Measurements from ENCODE around the gene PCSK1. TPM values are rescaled to one million over a fixed set of nuclear protein-coding genes. Genes with fewer than 3 reads are reported as not detected.

Gene PCSK1
- total RNA-seq, 1 experiment from 2014 or later, result not detected

DNA sequence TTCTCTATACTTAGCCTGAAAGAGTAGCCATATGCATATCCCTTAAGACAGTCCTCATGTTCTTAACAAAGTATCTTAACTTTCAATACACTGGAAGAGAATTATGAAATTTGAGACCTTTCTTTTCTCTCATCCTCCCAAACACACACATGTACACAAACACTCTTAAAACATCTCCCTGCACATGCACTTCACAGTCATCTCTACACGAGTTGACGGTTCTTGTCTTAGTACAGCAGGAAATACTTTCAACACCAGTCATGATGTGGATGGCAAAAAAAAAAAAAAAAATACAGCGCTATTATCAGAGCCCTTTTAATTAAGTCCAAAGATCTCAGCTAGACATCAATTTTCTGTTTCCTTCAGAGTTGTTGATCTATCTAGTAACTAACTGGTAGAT is 43.6 kb upstream of the PCSK1 start:
- CTCF ChIA-PET, result no interaction called here
- H3K4me3 ChIP-seq (ENCODE audit: low read depth in 2 of 2, low read length in 2 of 2), result no peak overlapping the region

DNA sequence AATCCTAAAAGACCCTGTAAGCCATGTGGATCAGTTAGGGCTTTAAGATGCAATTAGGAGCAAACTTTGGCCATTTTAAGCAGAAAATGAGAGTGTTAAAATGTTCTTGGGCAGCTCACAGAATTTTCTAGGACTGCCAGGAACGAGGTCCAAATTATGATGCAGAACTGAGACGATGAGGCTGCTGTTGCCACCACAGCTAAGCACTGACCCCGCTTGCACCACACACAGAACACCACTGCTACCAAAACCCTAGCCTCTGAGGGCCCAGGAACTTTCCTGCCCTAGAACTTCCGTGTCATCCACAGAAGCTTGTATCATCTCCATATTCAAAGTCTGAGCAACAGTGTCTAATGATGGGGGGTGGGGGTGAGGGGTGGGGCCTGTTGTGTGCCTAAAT is 41.0 kb upstream of the PCSK1 start:
- H3K9me3 ChIP-seq (ENCODE audit: control insufficient read depth, insufficient read depth, low read depth, low read length), result no peaks in the 10 kb centered on the region
- no peaks in the 10 kb centered on the region for H3K4me1 ChIP-seq (ENCODE audit: control insufficient read depth, insufficient read depth, low read length)
- POLR2A ChIA-PET, result no interaction called here
- H3K27me3 ChIP-seq (ENCODE audit: control insufficient read depth, insufficient read depth, low read length), result peaks cover 3% of the 10 kb centered on the region; the same call in 1 of the 2 replicates
- H3K27ac ChIP-seq (ENCODE audit: low read length), result no peak overlapping the region
- DNase-seq (ENCODE audit: low read depth, low spot score) (no peak), ATAC-seq (no peak)
- no peak for TF ChIP-seq CTCF (IDR thresholded peaks at IDR 0.05)
- TF ChIP-seq POLR2AphosphoS5 (IDR thresholded peaks at IDR 0.05; ENCODE audit: low read depth, low read length), result no peak
- no peak for TF ChIP-seq TCF7L2 (IDR thresholded peaks at IDR 0.05; ENCODE audit: low read depth, low read length)
- H3K36me3 ChIP-seq (ENCODE audit: control insufficient read depth, insufficient read depth, low read length), result no peaks in the 10 kb centered on the region
- BruUV-seq (replicated peaks), result no TSS peak
- CTCF ChIA-PET, result no interaction called here
- intact Hi-C loops (cut with micrococcal nuclease; ENCODE audit: unreplicated experiment) (no loop called here), in situ Hi-C loops (cut with HindIII; ENCODE audit: low pct_unique_long_range_greater_than_20kb, low sequenced_read_pairs) (no loop called here)
- no peak overlapping the region for H3K4me3 ChIP-seq (ENCODE audit: low read depth in 2 of 2, low read length in 2 of 2)

More for the DNA sequence above, 43.6 kb upstream of the PCSK1 start:
- POLR2A ChIA-PET, result no interaction called here
- ATAC-seq, result no peak
- H3K36me3 ChIP-seq (ENCODE audit: control insufficient read depth, insufficient read depth, low read length), result no peaks in the 10 kb centered on the region
- no peaks in the 10 kb centered on the region for H3K9me3 ChIP-seq (ENCODE audit: control insufficient read depth, insufficient read depth, low read depth, low read length)
- BruUV-seq (replicated peaks), result no TSS peak
- DNase-seq (ENCODE audit: low read depth, low spot score), result no peak
- intact Hi-C loops (cut with micrococcal nuclease; ENCODE audit: unreplicated experiment) (no loop called here), in situ Hi-C loops (cut with HindIII; ENCODE audit: low pct_unique_long_range_greater_than_20kb, low sequenced_read_pairs) (no loop called here)
- no peak overlapping the region for H3K27ac ChIP-seq (ENCODE audit: low read length)
- no peak for TF ChIP-seq SIN3A (IDR thresholded peaks at IDR 0.05; ENCODE audit: borderline replicate concordance, insufficient read depth, low read depth, low read length)
- no peak for TF ChIP-seq CTCF (IDR thresholded peaks at IDR 0.05)
- TF ChIP-seq POLR2AphosphoS5 (IDR thresholded peaks at IDR 0.05; ENCODE audit: low read depth, low read length), result no peak
- TF ChIP-seq TCF7L2 (IDR thresholded peaks at IDR 0.05; ENCODE audit: low read depth, low read length), result no peak
- TF ChIP-seq, protein P1, sequence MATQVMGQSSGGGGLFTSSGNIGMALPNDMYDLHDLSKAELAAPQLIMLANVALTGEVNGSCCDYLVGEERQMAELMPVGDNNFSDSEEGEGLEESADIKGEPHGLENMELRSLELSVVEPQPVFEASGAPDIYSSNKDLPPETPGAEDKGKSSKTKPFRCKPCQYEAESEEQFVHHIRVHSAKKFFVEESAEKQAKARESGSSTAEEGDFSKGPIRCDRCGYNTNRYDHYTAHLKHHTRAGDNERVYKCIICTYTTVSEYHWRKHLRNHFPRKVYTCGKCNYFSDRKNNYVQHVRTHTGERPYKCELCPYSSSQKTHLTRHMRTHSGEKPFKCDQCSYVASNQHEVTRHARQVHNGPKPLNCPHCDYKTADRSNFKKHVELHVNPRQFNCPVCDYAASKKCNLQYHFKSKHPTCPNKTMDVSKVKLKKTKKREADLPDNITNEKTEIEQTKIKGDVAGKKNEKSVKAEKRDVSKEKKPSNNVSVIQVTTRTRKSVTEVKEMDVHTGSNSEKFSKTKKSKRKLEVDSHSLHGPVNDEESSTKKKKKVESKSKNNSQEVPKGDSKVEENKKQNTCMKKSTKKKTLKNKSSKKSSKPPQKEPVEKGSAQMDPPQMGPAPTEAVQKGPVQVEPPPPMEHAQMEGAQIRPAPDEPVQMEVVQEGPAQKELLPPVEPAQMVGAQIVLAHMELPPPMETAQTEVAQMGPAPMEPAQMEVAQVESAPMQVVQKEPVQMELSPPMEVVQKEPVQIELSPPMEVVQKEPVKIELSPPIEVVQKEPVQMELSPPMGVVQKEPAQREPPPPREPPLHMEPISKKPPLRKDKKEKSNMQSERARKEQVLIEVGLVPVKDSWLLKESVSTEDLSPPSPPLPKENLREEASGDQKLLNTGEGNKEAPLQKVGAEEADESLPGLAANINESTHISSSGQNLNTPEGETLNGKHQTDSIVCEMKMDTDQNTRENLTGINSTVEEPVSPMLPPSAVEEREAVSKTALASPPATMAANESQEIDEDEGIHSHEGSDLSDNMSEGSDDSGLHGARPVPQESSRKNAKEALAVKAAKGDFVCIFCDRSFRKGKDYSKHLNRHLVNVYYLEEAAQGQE (IDR thresholded peaks at IDR 0.05; ENCODE audit: insufficient read depth in 1 of 2, low read depth in 2 of 2, low read length in 1 of 2), result no peak
- H3K4me1 ChIP-seq (ENCODE audit: control insufficient read depth, insufficient read depth, low read length), result no peaks in the 10 kb centered on the region
- H3K27me3 ChIP-seq (ENCODE audit: control insufficient read depth, insufficient read depth, low read length), result peaks cover 8% of the 10 kb centered on the region

All from Panc1 (cell line).